HG03159 (cell line): ENCODE results near the gene CCDC12.

Experiments
- ATAC-seq: cut with Tn5 transposase; IDR thresholded peaks from one replicate; pipeline ENCODE4 v1.9.1; 2021; ENCODE audit warnings: mild to moderate bottlenecking, moderate library complexity; ENCODE audit not compliant: unreplicated experiment

CCDC12 gene

GRCh38 chr3:46958467-46959160 lies 17.9 kb downstream of the CCDC12 start:
- no peak for ATAC-seq

GRCh38 chr3:46957092-46957820 lies 19.3 kb downstream of the CCDC12 start:
- ATAC-seq, result no peak

- no peak for ATAC-seq
Observed at GRCh38 chr3:46955801-46956259, 20.7 kb downstream of the CCDC12 start.

- ATAC-seq, result no peak
Observed at GRCh38 chr3:46955157-46955556, 21.4 kb downstream of the CCDC12 start.

- ATAC-seq, result no peak
Observed at GRCh38 chr3:46954178-46954577, 22.4 kb downstream of the CCDC12 start.

- peak; percentile 55 for ATAC-seq
Observed at GRCh38 chr3:46953234-46954010, 23.1 kb downstream of the CCDC12 start.

GRCh38 chr3:46952813-46953212 lies 23.7 kb downstream of the CCDC12 start:
- ATAC-seq, result no peak

GRCh38 chr3:46950650-46951241 lies 25.8 kb downstream of the CCDC12 start:
- no peak for ATAC-seq

- no peak for ATAC-seq
Observed at GRCh38 chr3:46950177-46950576, 26.4 kb downstream of the CCDC12 start.

GRCh38 chr3:46948830-46949671 lies 27.5 kb downstream of the CCDC12 start:
- ATAC-seq, result peak; percentile 58

- ATAC-seq, result no peak
Observed at GRCh38 chr3:46947981-46948791, 28.4 kb downstream of the CCDC12 start.

GRCh38 chr3:46947546-46947901 lies 29.0 kb downstream of the CCDC12 start:
- ATAC-seq, result no peak

- no peak for ATAC-seq
Observed at GRCh38 chr3:46946856-46947545, 29.5 kb downstream of the CCDC12 start.

- no peak for ATAC-seq
Observed at GRCh38 chr3:46946416-46946815, 30.1 kb downstream of the CCDC12 start.

GRCh38 chr3:46944191-46944590 lies 32.4 kb downstream of the CCDC12 start:
- ATAC-seq, result no peak

- no peak for ATAC-seq
Observed at GRCh38 chr3:46943237-46944187, 33.0 kb downstream of the CCDC12 start.

GRCh38 chr3:46942481-46943236 lies 33.9 kb downstream of the CCDC12 start:
- ATAC-seq, result no peak
